ENCODE data around the gene MLPH. TPM values are rescaled to one million over a fixed set of nuclear protein-coding genes. Genes with fewer than 3 reads are reported as not detected.

Gene MLPH
- total RNA-seq, 1 donor from 2014 or later = 423 TPM

DNA sequence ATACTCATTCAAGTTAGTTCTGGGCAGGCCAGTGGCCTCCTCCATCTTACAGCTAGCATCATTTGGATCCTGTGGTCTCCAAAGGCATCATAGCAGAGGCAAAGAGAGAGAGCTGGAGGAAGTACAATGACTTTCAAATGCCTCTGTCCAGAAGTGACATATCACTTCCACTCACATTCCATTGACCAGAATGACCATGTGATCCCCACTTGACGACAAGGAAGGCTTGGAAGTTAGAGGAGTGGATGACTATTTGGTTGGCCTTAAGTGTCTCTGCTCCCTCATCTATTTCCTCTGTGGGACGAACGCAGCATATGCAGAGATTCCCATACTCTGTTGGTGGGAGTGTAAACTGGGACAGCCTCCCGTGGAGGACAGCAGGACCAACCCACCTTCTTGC is 27.8 kb upstream of the MLPH start:
- no peak overlapping the region for H3K27ac ChIP-seq
- peak; percentile 14 for ATAC-seq

DNA sequence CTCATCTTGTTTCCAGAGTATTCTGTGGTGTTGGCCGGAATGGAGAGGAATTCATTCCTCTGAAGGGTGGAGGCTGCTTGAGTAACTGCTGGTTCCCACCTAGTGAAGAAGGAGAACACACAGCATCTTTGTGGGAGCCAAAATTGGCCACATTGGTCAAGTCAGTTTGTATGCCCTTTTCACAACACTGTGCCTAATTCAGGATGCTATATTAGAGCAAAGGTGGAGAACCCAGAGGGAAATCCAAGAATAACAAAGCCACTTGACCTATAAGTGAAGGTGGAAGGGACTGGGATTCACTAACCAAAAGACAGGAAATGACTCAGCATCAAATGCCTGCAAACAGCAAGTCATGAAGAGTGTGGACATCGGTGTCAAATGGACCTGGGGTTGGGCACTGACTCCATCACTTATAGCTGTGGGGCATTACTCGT is 27.3 kb upstream of the MLPH start:
- H3K4me3 ChIP-seq = no peak overlapping the region
- ATAC-seq (peak; percentile 37), DNase-seq (no peak)
- H3K27me3 ChIP-seq = no peaks in the 10 kb centered on the region
- TF ChIP-seq, protein P1, sequence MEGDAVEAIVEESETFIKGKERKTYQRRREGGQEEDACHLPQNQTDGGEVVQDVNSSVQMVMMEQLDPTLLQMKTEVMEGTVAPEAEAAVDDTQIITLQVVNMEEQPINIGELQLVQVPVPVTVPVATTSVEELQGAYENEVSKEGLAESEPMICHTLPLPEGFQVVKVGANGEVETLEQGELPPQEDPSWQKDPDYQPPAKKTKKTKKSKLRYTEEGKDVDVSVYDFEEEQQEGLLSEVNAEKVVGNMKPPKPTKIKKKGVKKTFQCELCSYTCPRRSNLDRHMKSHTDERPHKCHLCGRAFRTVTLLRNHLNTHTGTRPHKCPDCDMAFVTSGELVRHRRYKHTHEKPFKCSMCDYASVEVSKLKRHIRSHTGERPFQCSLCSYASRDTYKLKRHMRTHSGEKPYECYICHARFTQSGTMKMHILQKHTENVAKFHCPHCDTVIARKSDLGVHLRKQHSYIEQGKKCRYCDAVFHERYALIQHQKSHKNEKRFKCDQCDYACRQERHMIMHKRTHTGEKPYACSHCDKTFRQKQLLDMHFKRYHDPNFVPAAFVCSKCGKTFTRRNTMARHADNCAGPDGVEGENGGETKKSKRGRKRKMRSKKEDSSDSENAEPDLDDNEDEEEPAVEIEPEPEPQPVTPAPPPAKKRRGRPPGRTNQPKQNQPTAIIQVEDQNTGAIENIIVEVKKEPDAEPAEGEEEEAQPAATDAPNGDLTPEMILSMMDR (IDR thresholded peaks at IDR 0.05) = no peak
- intact Hi-C loops (cut with DNase I) = no loop called here
- no peaks in the 10 kb centered on the region for H3K36me3 ChIP-seq
- no peaks in the 10 kb centered on the region for H3K9me3 ChIP-seq
- H3K27ac ChIP-seq = no peak overlapping the region
- H3K4me1 ChIP-seq = no peaks in the 10 kb centered on the region

More for the DNA sequence above, 27.8 kb upstream of the MLPH start:
- no peaks in the 10 kb centered on the region for H3K4me1 ChIP-seq
- no peaks in the 10 kb centered on the region for H3K27me3 ChIP-seq
- H3K9me3 ChIP-seq = no peaks in the 10 kb centered on the region
- TF ChIP-seq, protein P1 (IDR thresholded peaks at IDR 0.05) = no peak
- intact Hi-C loops (cut with DNase I) = no loop called here
- H3K36me3 ChIP-seq = no peaks in the 10 kb centered on the region
- H3K4me3 ChIP-seq = no peak overlapping the region
- DNase-seq = no peak

DNA sequence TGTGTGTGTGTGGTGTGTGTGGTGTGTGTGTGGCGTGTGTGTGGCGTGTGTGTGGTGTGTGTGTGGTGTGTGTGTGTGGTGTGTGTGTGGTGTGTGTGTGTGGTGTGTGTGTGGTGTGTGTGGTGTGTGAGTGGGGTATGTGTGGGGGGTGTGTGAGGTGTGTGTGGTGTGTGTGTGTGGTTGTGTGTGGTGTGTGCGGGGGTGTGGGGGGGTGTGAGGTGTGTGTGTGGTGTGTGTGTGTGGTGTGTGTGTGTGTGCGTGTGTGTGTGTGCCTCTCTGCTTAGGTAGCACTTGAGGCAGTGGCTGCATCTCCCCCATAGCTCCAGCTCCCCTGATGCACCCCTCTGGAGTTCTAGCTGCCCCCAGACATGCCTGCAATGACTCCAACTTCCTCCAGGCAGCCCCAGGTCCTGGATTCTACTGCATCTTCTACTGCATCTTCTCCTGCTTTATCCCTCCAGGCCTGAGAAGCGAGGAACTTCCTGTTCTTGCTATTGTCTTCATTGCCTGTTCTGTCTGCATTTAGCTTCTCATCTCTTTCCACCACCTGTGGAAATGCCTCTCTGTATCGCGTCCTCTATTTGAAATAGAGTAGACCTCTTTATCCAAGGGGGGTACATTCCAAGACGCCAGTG is 22.2 kb upstream of the MLPH start:
- ATAC-seq = peak; percentile 27
- H3K4me3 ChIP-seq = no peak overlapping the region
- TF ChIP-seq, protein P1 (IDR thresholded peaks at IDR 0.05) = no peak

DNA sequence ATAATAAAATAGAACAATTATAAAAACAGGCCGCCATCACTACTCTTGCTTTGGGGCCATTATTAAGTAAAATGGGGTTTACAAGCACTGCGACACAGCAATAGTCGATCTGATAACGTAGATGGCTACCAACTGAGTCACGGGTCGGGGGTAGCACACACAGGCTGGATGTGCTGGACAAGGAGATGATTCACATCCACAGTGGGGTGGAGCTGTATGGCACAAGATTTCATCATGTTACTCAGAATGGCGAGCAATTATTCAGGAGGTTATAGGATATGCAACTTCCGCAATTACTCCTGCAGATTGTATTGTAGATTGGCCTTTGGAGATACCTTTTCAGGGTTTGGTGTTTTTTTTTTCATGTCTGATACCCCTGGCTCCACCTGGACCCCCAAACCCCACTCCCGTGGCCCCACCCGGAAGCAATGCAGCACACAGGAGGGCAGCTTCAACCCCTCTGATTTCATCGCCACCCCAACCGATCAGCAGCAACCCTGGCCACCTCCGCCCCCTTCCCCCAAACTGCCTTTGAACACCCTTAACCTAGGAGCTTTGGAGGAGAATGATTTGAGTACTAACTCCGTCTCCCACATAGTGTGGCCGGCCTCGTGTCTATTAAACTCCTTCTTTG is 21.4 kb upstream of the MLPH start:
- H3K4me3 ChIP-seq = no peak overlapping the region
- no peaks in the 10 kb centered on the region for H3K36me3 ChIP-seq
- TF ChIP-seq, protein P1 (IDR thresholded peaks at IDR 0.05) = no peak
- no peaks in the 10 kb centered on the region for H3K27me3 ChIP-seq
- intact Hi-C loops (cut with DNase I) = no loop called here
- no peak overlapping the region for H3K27ac ChIP-seq
- no peaks in the 10 kb centered on the region for H3K4me1 ChIP-seq
- peak; percentile 25 for DNase-seq
- no peaks in the 10 kb centered on the region for H3K9me3 ChIP-seq
- no peak for ATAC-seq

More for the DNA sequence above, 22.2 kb upstream of the MLPH start:
- intact Hi-C loops (cut with DNase I) = no loop called here
- Histone ChIP-seq H3K27ac (no peak overlapping the region), H3K9me3 (no peaks in the 10 kb centered on the region), H3K36me3 (no peaks in the 10 kb centered on the region), H3K4me1 (no peaks in the 10 kb centered on the region), H3K27me3 (no peaks in the 10 kb centered on the region)
- no peak for DNase-seq

DNA sequence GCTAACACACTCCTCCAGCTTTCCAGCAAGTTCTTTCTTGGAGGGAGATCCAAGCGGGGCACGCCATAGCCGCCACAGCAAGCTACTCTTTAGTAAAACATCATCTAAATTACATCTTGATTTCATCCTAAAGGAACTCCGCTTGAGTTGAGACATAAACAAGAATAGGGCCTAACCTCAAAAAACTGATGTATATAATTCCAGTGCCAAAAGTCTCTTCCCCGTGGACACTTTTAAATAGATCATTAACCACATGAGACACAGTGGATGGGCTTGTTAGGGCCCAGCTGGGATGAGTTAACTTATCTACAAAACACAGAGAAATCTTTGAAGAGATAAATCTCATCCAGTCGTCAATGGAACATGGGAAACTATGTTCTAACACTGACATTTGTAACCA is 20.8 kb upstream of the MLPH start:
- no peak overlapping the region for H3K4me3 ChIP-seq
- DNase-seq = no peak

More for the DNA sequence above, 20.8 kb upstream of the MLPH start:
- TF ChIP-seq, protein P1 (IDR thresholded peaks at IDR 0.05) = no peak
- no peak for ATAC-seq
- no peaks in the 10 kb centered on the region for H3K27me3 ChIP-seq
- no peaks in the 10 kb centered on the region for H3K9me3 ChIP-seq
- no peaks in the 10 kb centered on the region for H3K36me3 ChIP-seq
- intact Hi-C loops (cut with DNase I) = no loop called here
- no peaks in the 10 kb centered on the region for H3K4me1 ChIP-seq
- H3K27ac ChIP-seq = no peak overlapping the region
